Measurements from ENCODE around the gene RPRD1A. TPM values are rescaled to one million over a fixed set of nuclear protein-coding genes. Genes with fewer than 3 reads are reported as not detected.
A peak's percentile ranks its signal among the peaks of the same experiment; 100 is the strongest.
"Not testable (repeated sequence)": the region's sequence is repeated elsewhere in the genome, so short reads cannot be mapped to it uniquely, and the experiment has no call there.

RPRD1A gene
- total RNA-seq, 3 donors from 2014 or later: 51.5 to 76.8 (median 59.3) TPM

DNA sequence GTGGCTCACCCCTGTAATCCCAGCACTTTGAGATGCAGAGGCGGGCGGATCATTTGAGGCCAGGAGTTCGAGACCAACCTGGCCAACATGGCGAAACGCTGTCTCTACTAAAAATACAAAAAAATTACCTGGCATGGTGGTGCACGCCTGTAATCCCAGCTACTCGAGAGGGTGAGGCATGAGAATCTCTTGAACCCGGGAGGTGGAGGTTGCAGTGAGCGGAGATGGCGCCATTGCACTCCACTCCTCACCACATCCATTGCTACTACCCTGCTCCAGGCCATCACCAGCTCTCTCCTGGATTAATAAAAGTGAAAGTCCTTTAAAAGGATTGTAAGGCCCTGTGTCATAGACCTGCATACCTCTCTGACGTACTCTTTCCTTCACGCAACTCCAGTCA lies 93.7 kb downstream of the RPRD1A start:
- Histone ChIP-seq H3K4me1 (peaks cover 0 to 8% of the 10 kb centered on the region in 2 donors), H3K36me3 (no peaks in the 10 kb centered on the region), H3K9me3 (no peaks in the 10 kb centered on the region), H3K27me3 (no peaks in the 10 kb centered on the region), H3K27ac (no peak overlapping the region), H3K4me3 (peak overlapping the region in 2 of 3 donors; percentile 64 to 89)
- intact Hi-C loops (cut with DNase I; ENCODE audit: low total_unique reads): no loop called here
- no peak for TF ChIP-seq POLR2AphosphoS5 (IDR thresholded peaks at IDR 0.05)
- TF ChIP-seq POLR2A (IDR thresholded peaks at IDR 0.05): no peak
- TF ChIP-seq, protein P1, sequence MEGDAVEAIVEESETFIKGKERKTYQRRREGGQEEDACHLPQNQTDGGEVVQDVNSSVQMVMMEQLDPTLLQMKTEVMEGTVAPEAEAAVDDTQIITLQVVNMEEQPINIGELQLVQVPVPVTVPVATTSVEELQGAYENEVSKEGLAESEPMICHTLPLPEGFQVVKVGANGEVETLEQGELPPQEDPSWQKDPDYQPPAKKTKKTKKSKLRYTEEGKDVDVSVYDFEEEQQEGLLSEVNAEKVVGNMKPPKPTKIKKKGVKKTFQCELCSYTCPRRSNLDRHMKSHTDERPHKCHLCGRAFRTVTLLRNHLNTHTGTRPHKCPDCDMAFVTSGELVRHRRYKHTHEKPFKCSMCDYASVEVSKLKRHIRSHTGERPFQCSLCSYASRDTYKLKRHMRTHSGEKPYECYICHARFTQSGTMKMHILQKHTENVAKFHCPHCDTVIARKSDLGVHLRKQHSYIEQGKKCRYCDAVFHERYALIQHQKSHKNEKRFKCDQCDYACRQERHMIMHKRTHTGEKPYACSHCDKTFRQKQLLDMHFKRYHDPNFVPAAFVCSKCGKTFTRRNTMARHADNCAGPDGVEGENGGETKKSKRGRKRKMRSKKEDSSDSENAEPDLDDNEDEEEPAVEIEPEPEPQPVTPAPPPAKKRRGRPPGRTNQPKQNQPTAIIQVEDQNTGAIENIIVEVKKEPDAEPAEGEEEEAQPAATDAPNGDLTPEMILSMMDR (IDR thresholded peaks at IDR 0.05): no peak
- DNase-seq (ENCODE audit: low spot score in 2 of 2): no peak

DNA sequence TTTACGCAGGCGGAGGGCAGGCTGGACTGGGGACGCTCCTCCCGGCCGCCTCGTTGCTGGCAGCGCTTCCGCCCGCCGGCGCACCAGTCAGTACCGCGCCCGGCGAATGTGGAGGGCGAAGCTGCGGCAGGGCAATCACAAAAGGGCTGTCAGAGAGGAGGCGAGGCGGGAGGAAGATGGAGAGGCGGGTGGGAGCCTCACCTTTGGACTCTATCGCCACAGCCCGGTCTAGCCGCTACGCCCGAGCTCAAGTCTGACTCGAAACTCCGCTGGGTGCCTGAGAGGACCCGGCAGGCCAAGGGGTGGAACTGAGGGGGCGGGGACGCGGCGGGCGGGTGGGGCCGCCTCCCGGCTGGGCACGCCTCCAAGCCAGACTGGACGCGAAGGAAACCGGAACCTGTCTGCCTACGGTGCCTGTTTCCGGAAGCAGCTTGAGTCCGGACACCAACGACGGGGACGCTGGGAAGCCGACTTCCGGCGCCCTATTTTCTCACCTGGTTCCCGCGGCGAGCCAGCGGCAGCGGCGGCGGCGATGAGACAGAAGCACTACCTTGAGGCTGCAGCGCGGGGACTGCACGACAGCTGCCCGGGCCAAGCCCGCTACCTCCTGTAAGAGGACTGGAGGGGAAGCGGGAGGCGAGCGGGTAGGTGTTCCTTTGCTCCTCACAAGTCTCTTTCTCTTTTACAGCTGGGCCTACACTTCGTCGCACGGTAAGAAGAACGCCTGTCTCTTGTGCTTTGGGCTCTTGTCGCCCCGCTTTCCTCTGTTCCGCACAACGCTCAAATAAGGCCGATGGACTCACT lies 95.0 kb downstream of the RPRD1A start, which contains the start of gene RMP24:
Gene RMP24 (plus strand): TSS at position 483 of the 804 bp plus-strand sequence.
- Histone ChIP-seq H3K27me3 (no peaks in the 10 kb centered on the region), H3K27ac (peak within 1 kb of the TSS; percentile 90 to 94), H3K4me3 (peak within 1 kb of the TSS; percentile 64 to 93 (median 89)), H3K4me1 (peaks cover 0 to 8% of the 10 kb centered on the region in 2 donors), H3K36me3 (no peaks in the 10 kb centered on the region), H3K9me3 (no peaks in the 10 kb centered on the region)
- TF ChIP-seq POLR2AphosphoS5 (IDR thresholded peaks at IDR 0.05) (peak in 2 of 3 donors; percentile 72 to 85), POLR2A (IDR thresholded peaks at IDR 0.05) (no peak)
- peak; percentile 92 to 95 for DNase-seq (ENCODE audit: low spot score in 2 of 2)
- intact Hi-C loops (cut with DNase I; ENCODE audit: low total_unique reads): no loop called here

DNA sequence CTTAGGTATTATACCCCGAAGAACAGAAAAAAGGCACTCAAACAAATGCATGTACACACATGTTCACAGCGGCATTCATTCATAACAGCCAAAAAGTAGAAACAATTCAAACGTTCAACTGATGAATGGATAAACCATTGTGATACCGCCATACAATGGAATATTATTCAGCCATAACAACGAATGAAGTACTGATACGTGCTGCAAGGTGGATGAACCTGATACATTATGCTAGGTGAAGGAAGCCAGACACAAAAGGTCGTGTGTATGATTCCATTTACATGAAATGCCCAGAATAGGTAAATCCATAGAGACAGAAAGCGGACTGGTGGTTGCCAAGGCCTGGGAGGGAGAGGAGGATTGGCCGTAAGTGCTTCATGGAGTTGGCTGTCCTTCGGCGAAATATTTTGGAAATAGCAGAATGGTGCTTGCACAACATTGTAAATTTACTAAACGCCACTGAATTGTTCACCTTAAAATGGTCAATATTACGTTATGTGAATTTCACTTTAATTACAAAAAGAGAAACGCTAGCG lies 95.6 kb downstream of the RPRD1A start:
- Histone ChIP-seq H3K4me3 (peak overlapping the region; percentile 64 to 93 (median 89)), H3K9me3 (no peaks in the 10 kb centered on the region), H3K27ac (peak overlapping the region; percentile 90 to 94), H3K4me1 (peaks cover 0 to 8% of the 10 kb centered on the region in 2 donors), H3K36me3 (no peaks in the 10 kb centered on the region), H3K27me3 (no peaks in the 10 kb centered on the region)
- intact Hi-C loops (cut with DNase I; ENCODE audit: low total_unique reads): no loop called here
- TF ChIP-seq POLR2A (IDR thresholded peaks at IDR 0.05): no peak
- TF ChIP-seq POLR2AphosphoS5 (IDR thresholded peaks at IDR 0.05): no peak
- TF ChIP-seq, protein P1 (IDR thresholded peaks at IDR 0.05): no peak
- no peak for DNase-seq (ENCODE audit: low spot score in 2 of 2)

DNA sequence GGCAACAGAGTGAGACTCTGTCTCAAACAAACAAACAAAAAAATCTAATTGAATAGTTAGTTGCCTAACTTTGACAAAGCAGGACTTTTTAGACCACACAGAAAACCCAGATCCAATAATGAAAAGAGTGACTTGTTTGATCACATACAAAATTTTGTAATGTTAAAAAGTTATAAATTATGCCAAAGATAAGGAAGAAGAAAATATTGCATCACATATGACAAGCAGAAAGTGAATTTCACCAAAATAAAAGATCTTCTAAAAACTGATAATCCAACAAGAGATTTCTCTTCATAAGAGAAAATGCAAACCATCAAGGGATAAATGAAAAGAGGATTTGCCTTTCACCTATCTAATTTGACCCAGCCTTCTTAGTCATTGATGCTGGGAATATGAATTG lies 97.7 kb downstream of the RPRD1A start:
- H3K27me3 ChIP-seq: no peaks in the 10 kb centered on the region
- H3K9me3 ChIP-seq: no peaks in the 10 kb centered on the region
- H3K4me1 ChIP-seq: peaks cover 0 to 8% of the 10 kb centered on the region in 2 donors
- intact Hi-C loops (cut with DNase I; ENCODE audit: low total_unique reads): no loop called here
- H3K27ac ChIP-seq: no peak overlapping the region
- TF ChIP-seq POLR2A (IDR thresholded peaks at IDR 0.05): no peak
- no peak for TF ChIP-seq POLR2AphosphoS5 (IDR thresholded peaks at IDR 0.05)
- TF ChIP-seq, protein P1 (IDR thresholded peaks at IDR 0.05): no peak
- DNase-seq (ENCODE audit: low spot score in 2 of 2): no peak
- no peaks in the 10 kb centered on the region for H3K36me3 ChIP-seq
- no peak overlapping the region for H3K4me3 ChIP-seq

DNA sequence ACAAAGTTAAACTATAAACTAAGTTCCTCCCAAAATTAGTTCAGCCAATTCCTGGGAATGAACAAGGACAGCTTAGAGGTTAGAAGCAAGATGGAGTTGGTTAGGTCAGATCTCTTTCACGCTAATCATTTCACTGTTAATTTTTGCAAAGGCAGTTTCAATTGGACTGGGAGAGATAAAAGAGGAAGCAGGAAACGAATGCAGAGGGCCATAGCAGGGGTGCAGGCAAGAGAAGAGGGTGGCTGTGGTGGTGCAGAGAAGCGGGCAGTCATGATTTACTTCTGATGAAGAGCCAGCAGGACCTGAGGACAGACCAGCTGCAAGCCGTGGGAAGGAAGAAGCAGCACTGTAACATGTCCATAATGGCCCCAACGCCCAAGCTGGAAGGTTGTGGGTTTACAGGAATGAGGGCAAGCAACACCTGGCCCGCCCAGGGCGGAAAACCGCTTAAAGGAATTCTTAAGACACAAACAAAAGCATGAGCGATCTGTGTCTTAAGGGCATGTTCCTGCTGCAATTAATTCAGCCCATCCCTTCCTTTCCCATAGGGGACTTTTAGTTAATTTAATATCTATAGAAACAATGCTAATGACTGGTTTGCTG lies 99.0 kb downstream of the RPRD1A start:
- Histone ChIP-seq H3K4me3 (no peak overlapping the region), H3K36me3 (no peaks in the 10 kb centered on the region), H3K9me3 (no peaks in the 10 kb centered on the region), H3K4me1 (no peaks in the 10 kb centered on the region), H3K27me3 (no peaks in the 10 kb centered on the region), H3K27ac (peak overlapping the region; percentile 10 to 50)
- intact Hi-C loops (cut with DNase I; ENCODE audit: low total_unique reads): no loop called here
- TF ChIP-seq, protein P1 (IDR thresholded peaks at IDR 0.05): no peak
- TF ChIP-seq POLR2A (IDR thresholded peaks at IDR 0.05): no peak
- TF ChIP-seq POLR2AphosphoS5 (IDR thresholded peaks at IDR 0.05): no peak
- peak in 1 of 2 donors; percentile 53 for DNase-seq (ENCODE audit: low spot score in 2 of 2)

DNA sequence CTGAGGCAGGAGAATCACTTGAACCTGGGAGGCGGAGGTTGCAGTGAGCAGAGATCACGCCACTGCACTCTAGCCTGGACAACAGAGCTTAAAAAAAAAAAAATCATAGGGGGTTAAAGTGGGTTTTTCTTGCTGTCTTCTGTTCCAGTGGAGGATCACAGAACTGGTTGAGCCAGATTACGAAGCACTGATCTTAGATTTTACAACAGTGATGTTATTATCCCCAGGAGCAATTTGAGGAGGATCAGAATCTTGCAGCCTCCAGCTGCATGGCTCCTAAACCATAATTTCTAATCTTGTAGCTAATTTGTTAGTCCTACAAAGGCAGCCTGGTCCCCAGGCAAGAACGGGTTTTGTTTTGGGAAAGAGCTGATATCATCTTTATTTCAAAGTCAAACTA lies 99.5 kb downstream of the RPRD1A start:
- intact Hi-C loops (cut with DNase I; ENCODE audit: low total_unique reads): not testable (repeated sequence)

More for the DNA sequence above, 99.5 kb downstream of the RPRD1A start:
- H3K36me3 ChIP-seq; H3K9me3 ChIP-seq; H3K4me3 ChIP-seq; H3K4me1 ChIP-seq; DNase-seq (ENCODE audit: low spot score in 2 of 2); H3K27me3 ChIP-seq: not testable (repeated sequence)
- peak overlapping the region in 1 of 2 donors; percentile 25 for H3K27ac ChIP-seq

Measured in breast epithelium (tissue), 4 donors.